HUES64 (cell line): Measurements from ENCODE around the gene NRP1.

ENCODE experiments used
- H3K27ac ChIP-seq: 2 replicates; pipeline ENCODE4 v1.7.0; 2013; ENCODE audit warnings: low read depth, low read length, inconsistent platforms
- H3K27me3 ChIP-seq: 2 replicates; pipeline ENCODE4 v1.6.1; 2013; ENCODE audit warnings: mild to moderate bottlenecking, low read length; ENCODE audit not compliant: insufficient read depth
- H3K36me3 ChIP-seq: 2 replicates; pipeline ENCODE4 v1.6.1; 2013; ENCODE audit warnings: mild to moderate bottlenecking, low read length; ENCODE audit not compliant: insufficient read depth
- H3K4me1 ChIP-seq: 2 replicates; pipeline ENCODE4 v1.6.1; 2013; ENCODE audit warnings: mild to moderate bottlenecking, low read length, moderate library complexity; ENCODE audit not compliant: insufficient read depth
- H3K4me3 ChIP-seq: 2 replicates; pipeline ENCODE4 v1.5.1; 2013; ENCODE audit warnings: mild to moderate bottlenecking, low read length, moderate library complexity
- H3K9ac ChIP-seq: 2 replicates; pipeline ENCODE4 v1.6.1; 2013; ENCODE audit warnings: mild to moderate bottlenecking, low read depth, low read length
- H3K9me3 ChIP-seq: 2 replicates; pipeline ENCODE4 v1.6.1; 2013; ENCODE audit warnings: low read depth, low read length; ENCODE audit not compliant: insufficient read depth
- WGBS: fragments of 150-250, 120-280 bp; methylation state at CpG from one replicate; pipeline ENCODE4 v1.1.7; 2013; ENCODE audit warnings: missing lambda C conversion rate; 5-methylcytosine and 5-hydroxymethylcytosine counted together

NRP1 gene

GRCh38 chr10:33217854-33218253 is 116.6 kb downstream of the NRP1 start:
- WGBS = 79% methylated on average over 4 of the region's 4 CpGs
- H3K9ac ChIP-seq = no peak overlapping the region
- H3K36me3 ChIP-seq = no peaks in the 10 kb centered on the region
- H3K4me1 ChIP-seq = no peaks in the 10 kb centered on the region
- H3K27ac ChIP-seq = no peak overlapping the region
- H3K27me3 ChIP-seq = no peaks in the 10 kb centered on the region
- no peak overlapping the region for H3K4me3 ChIP-seq
- no peaks in the 10 kb centered on the region for H3K9me3 ChIP-seq

GRCh38 chr10:33216661-33217427 is 117.6 kb downstream of the NRP1 start:
- Histone ChIP-seq H3K9me3 (no peaks in the 10 kb centered on the region), H3K27me3 (no peaks in the 10 kb centered on the region), H3K4me3 (no peak overlapping the region), H3K27ac (no peak overlapping the region), H3K4me1 (no peaks in the 10 kb centered on the region), H3K36me3 (no peaks in the 10 kb centered on the region), H3K9ac (no peak overlapping the region)
- 93% methylated on average over 5 of the region's 5 CpGs for WGBS

- H3K9ac ChIP-seq = no peak overlapping the region
- H3K4me1 ChIP-seq = no peaks in the 10 kb centered on the region
- no peak overlapping the region for H3K27ac ChIP-seq
- no peaks in the 10 kb centered on the region for H3K36me3 ChIP-seq
- no peaks in the 10 kb centered on the region for H3K27me3 ChIP-seq
- WGBS = 97% methylated on average over 3 of the region's 3 CpGs
- no peaks in the 10 kb centered on the region for H3K9me3 ChIP-seq
- H3K4me3 ChIP-seq = no peak overlapping the region
Observed at GRCh38 chr10:33215635-33216034, 118.8 kb downstream of the NRP1 start.

GRCh38 chr10:33215154-33215553 is 119.3 kb downstream of the NRP1 start:
- 83% methylated on average over 2 of the region's 2 CpGs for WGBS
- H3K9me3 ChIP-seq = no peaks in the 10 kb centered on the region

GRCh38 chr10:33214174-33214573 is 120.3 kb downstream of the NRP1 start:
- H3K27ac ChIP-seq = no peak overlapping the region

More at GRCh38 chr10:33215154-33215553, 119.3 kb downstream of the NRP1 start:
- H3K27ac ChIP-seq = no peak overlapping the region
- no peaks in the 10 kb centered on the region for H3K4me1 ChIP-seq
- H3K4me3 ChIP-seq = no peak overlapping the region
- H3K9ac ChIP-seq = no peak overlapping the region
- H3K36me3 ChIP-seq = no peaks in the 10 kb centered on the region
- H3K27me3 ChIP-seq = no peaks in the 10 kb centered on the region

GRCh38 chr10:33212061-33212748 is 122.3 kb downstream of the NRP1 start:
- Histone ChIP-seq H3K27ac (no peak overlapping the region), H3K27me3 (no peaks in the 10 kb centered on the region), H3K4me3 (no peak overlapping the region)

More at GRCh38 chr10:33214174-33214573, 120.3 kb downstream of the NRP1 start:
- 91% methylated on average over 4 of the region's 4 CpGs for WGBS
- no peaks in the 10 kb centered on the region for H3K27me3 ChIP-seq
- H3K9me3 ChIP-seq = no peaks in the 10 kb centered on the region
- no peak overlapping the region for H3K4me3 ChIP-seq
- no peaks in the 10 kb centered on the region for H3K36me3 ChIP-seq
- no peaks in the 10 kb centered on the region for H3K4me1 ChIP-seq
- H3K9ac ChIP-seq = no peak overlapping the region

GRCh38 chr10:33211106-33211878 is 123.2 kb downstream of the NRP1 start:
- no peaks in the 10 kb centered on the region for H3K4me1 ChIP-seq
- H3K27me3 ChIP-seq = no peaks in the 10 kb centered on the region
- no peak overlapping the region for H3K9ac ChIP-seq
- 72% methylated on average over 10 of the region's 10 CpGs for WGBS
- no peak overlapping the region for H3K27ac ChIP-seq
- H3K36me3 ChIP-seq = no peaks in the 10 kb centered on the region
- H3K9me3 ChIP-seq = no peaks in the 10 kb centered on the region
- no peak overlapping the region for H3K4me3 ChIP-seq

More at GRCh38 chr10:33212061-33212748, 122.3 kb downstream of the NRP1 start:
- 98% methylated on average over 3 of the region's 4 CpGs for WGBS
- Histone ChIP-seq H3K9me3 (no peaks in the 10 kb centered on the region), H3K36me3 (no peaks in the 10 kb centered on the region), H3K4me1 (no peaks in the 10 kb centered on the region), H3K9ac (no peak overlapping the region)

GRCh38 chr10:33209802-33210201 is 124.7 kb downstream of the NRP1 start:
- Histone ChIP-seq H3K9me3 (no peaks in the 10 kb centered on the region), H3K27ac (no peak overlapping the region), H3K4me3 (no peak overlapping the region), H3K36me3 (no peaks in the 10 kb centered on the region), H3K27me3 (no peaks in the 10 kb centered on the region), H3K9ac (no peak overlapping the region), H3K4me1 (no peaks in the 10 kb centered on the region)
- WGBS = 95% methylated on average over 3 of the region's 3 CpGs

GRCh38 chr10:33208166-33208565 is 126.3 kb downstream of the NRP1 start:
- H3K4me3 ChIP-seq = no peak overlapping the region
- H3K36me3 ChIP-seq = no peaks in the 10 kb centered on the region
- no peak overlapping the region for H3K9ac ChIP-seq
- WGBS = 94% methylated on average over 4 of the region's 4 CpGs
- H3K27ac ChIP-seq = no peak overlapping the region
- no peaks in the 10 kb centered on the region for H3K9me3 ChIP-seq
- H3K4me1 ChIP-seq = no peaks in the 10 kb centered on the region
- H3K27me3 ChIP-seq = no peaks in the 10 kb centered on the region

GRCh38 chr10:33204031-33204430 is 130.4 kb downstream of the NRP1 start:
- Histone ChIP-seq H3K9ac (no peak overlapping the region), H3K27me3 (no peaks in the 10 kb centered on the region), H3K4me3 (no peak overlapping the region), H3K4me1 (no peaks in the 10 kb centered on the region), H3K9me3 (no peaks in the 10 kb centered on the region), H3K36me3 (no peaks in the 10 kb centered on the region), H3K27ac (no peak overlapping the region)
- WGBS = 83% methylated on average over 7 of the region's 7 CpGs

- Histone ChIP-seq H3K4me1 (no peaks in the 10 kb centered on the region), H3K4me3 (no peak overlapping the region), H3K27me3 (no peaks in the 10 kb centered on the region), H3K27ac (no peak overlapping the region), H3K36me3 (no peaks in the 10 kb centered on the region), H3K9ac (no peak overlapping the region), H3K9me3 (no peaks in the 10 kb centered on the region)
- 83% methylated on average over 4 of the region's 5 CpGs for WGBS
Observed at GRCh38 chr10:33201971-33202370, 132.5 kb downstream of the NRP1 start.
